ENCODE data around the gene SMCO1.

The SMCO1 gene

DNA sequence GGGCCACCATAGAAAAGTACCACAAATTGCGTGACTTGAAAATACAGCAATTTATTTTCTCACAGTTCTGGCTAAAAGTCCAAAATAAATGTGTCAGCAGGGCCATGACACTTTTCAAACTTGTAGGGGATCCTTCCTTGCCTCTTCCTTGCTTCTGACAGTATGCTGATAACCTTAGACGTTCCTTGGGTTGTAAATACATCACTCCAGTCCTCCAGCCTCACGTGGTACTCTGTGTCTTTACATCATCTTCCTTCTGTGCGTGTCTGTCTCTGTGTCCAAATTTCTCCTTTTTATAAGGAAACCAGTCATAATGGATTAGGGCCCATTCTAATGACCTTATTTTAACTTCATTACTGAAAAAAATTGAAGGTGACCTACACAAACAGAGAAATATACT lies 19.0 kb downstream of the SMCO1 start:
- Histone ChIP-seq H3K4me2 (ENCODE audit: low read length, poor library complexity, severe bottlenecking) (no peak overlapping the region), H2AK5ac (ENCODE audit: low read length, severe bottlenecking) (no peak overlapping the region), H3K4ac (ENCODE audit: low read depth in 1 of 2, low read length in 2 of 2) (no peak overlapping the region), H3K9ac (ENCODE audit: low read length) (no peak overlapping the region), H3K4me1 (ENCODE audit: control insufficient read depth, insufficient read depth, low read depth, low read length) (no peaks in the 10 kb centered on the region), H2AFZ (ENCODE audit: low read depth, low read length) (no peak overlapping the region), H2BK15ac (ENCODE audit: low read depth, poor library complexity, severe bottlenecking) (no peak overlapping the region), H4K8ac (ENCODE audit: low read length) (no peak overlapping the region), H2BK120ac (ENCODE audit: low read depth, low read length) (no peak overlapping the region), H2BK5ac (ENCODE audit: low read depth, low read length, poor library complexity, severe bottlenecking) (no peak overlapping the region), H3K18ac (ENCODE audit: low read depth in 1 of 2, low read length in 2 of 2) (no peak overlapping the region), H3K79me1 (replicated peaks; ENCODE audit: low read length, poor library complexity, severe bottlenecking) (no peaks in the 10 kb centered on the region), H3K23ac (ENCODE audit: low read length in 2 of 2) (no peak overlapping the region), H3K4me3 (ENCODE audit: insufficient read depth in 1 of 2, low read depth in 1 of 2, low read length in 2 of 2) (no peak overlapping the region), H3K27ac (ENCODE audit: low read length, poor library complexity, severe bottlenecking) (no peak overlapping the region), H4K91ac (ENCODE audit: low read length) (no peak overlapping the region), H3K14ac (ENCODE audit: low read length in 2 of 2) (no peak overlapping the region), H3K27me3 (ENCODE audit: control insufficient read depth in 1 of 2, insufficient read depth in 1 of 2, low read length in 2 of 2) (no peaks in the 10 kb centered on the region), H3K36me3 (ENCODE audit: control insufficient read depth in 1 of 2, insufficient read depth in 2 of 2, low read depth in 1 of 2, low read length in 2 of 2) (peaks cover 0 to 22% of the 10 kb centered on the region in 2 experiments), H3K9me3 (ENCODE audit: control insufficient read depth, low read length) (no peaks in the 10 kb centered on the region), H2BK12ac (ENCODE audit: low read length in 2 of 2) (no peak overlapping the region)
- WGBS = 81% methylated on average over 3 of the region's 4 CpGs
- no peak for DNase-seq

GRCh38 chr3:196493292-196493691 lies 21.9 kb downstream of the SMCO1 start:
- Histone ChIP-seq H2BK120ac (ENCODE audit: low read depth, low read length) (no peak overlapping the region), H3K14ac (ENCODE audit: low read length in 2 of 2) (no peak overlapping the region), H3K18ac (ENCODE audit: low read depth in 1 of 2, low read length in 2 of 2) (no peak overlapping the region), H3K27me3 (ENCODE audit: control insufficient read depth in 1 of 2, insufficient read depth in 1 of 2, low read length in 2 of 2) (no peaks in the 10 kb centered on the region), H2BK15ac (ENCODE audit: low read depth, poor library complexity, severe bottlenecking) (no peak overlapping the region), H4K8ac (ENCODE audit: low read length) (no peak overlapping the region), H2BK12ac (ENCODE audit: low read length in 2 of 2) (no peak overlapping the region), H2AK5ac (ENCODE audit: low read length, severe bottlenecking) (no peak overlapping the region), H3K79me1 (replicated peaks; ENCODE audit: low read length, poor library complexity, severe bottlenecking) (peaks cover 5% of the 10 kb centered on the region), H3K27ac (ENCODE audit: low read length, poor library complexity, severe bottlenecking) (no peak overlapping the region), H3K4me2 (ENCODE audit: low read length, poor library complexity, severe bottlenecking) (no peak overlapping the region), H3K9ac (ENCODE audit: low read length) (no peak overlapping the region), H3K36me3 (ENCODE audit: control insufficient read depth in 1 of 2, insufficient read depth in 2 of 2, low read depth in 1 of 2, low read length in 2 of 2) (peaks cover 0 to 21% of the 10 kb centered on the region in 2 experiments), H3K4me3 (ENCODE audit: insufficient read depth in 1 of 2, low read depth in 1 of 2, low read length in 2 of 2) (no peak overlapping the region), H3K9me3 (ENCODE audit: control insufficient read depth, low read length) (no peaks in the 10 kb centered on the region), H4K91ac (ENCODE audit: low read length) (no peak overlapping the region), H3K4me1 (ENCODE audit: control insufficient read depth, insufficient read depth, low read depth, low read length) (no peaks in the 10 kb centered on the region), H2BK5ac (ENCODE audit: low read depth, low read length, poor library complexity, severe bottlenecking) (no peak overlapping the region), H3K23ac (ENCODE audit: low read length in 2 of 2) (no peak overlapping the region), H2AFZ (ENCODE audit: low read depth, low read length) (no peak overlapping the region), H3K4ac (ENCODE audit: low read depth in 1 of 2, low read length in 2 of 2) (no peak overlapping the region)
- WGBS = 98% methylated on average over 7 of the region's 7 CpGs
- DNase-seq = no peak

GRCh38 chr3:196492080-196492479 lies 23.1 kb downstream of the SMCO1 start:
- no peak overlapping the region for H2BK5ac ChIP-seq (ENCODE audit: low read depth, low read length, poor library complexity, severe bottlenecking)
- no peak overlapping the region for H3K4me2 ChIP-seq (ENCODE audit: low read length, poor library complexity, severe bottlenecking)
- H2BK120ac ChIP-seq (ENCODE audit: low read depth, low read length) = no peak overlapping the region
- H3K27ac ChIP-seq (ENCODE audit: low read length, poor library complexity, severe bottlenecking) = no peak overlapping the region
- no peak overlapping the region for H3K14ac ChIP-seq (ENCODE audit: low read length in 2 of 2)
- H4K91ac ChIP-seq (ENCODE audit: low read length) = no peak overlapping the region
- H2BK12ac ChIP-seq (ENCODE audit: low read length in 2 of 2) = no peak overlapping the region
- H3K9me3 ChIP-seq (ENCODE audit: control insufficient read depth, low read length) = no peaks in the 10 kb centered on the region
- no peak overlapping the region for H3K4ac ChIP-seq (ENCODE audit: low read depth in 1 of 2, low read length in 2 of 2)
- H2BK15ac ChIP-seq (ENCODE audit: low read depth, poor library complexity, severe bottlenecking) = no peak overlapping the region
- no peak overlapping the region for H4K8ac ChIP-seq (ENCODE audit: low read length)
- no peaks in the 10 kb centered on the region for H3K4me1 ChIP-seq (ENCODE audit: control insufficient read depth, insufficient read depth, low read depth, low read length)
- no peak overlapping the region for H3K23ac ChIP-seq (ENCODE audit: low read length in 2 of 2)
- no CpG with 5 or more reads among the region's 2 CpGs for WGBS
- no peaks in the 10 kb centered on the region for H3K27me3 ChIP-seq (ENCODE audit: control insufficient read depth in 1 of 2, insufficient read depth in 1 of 2, low read length in 2 of 2)
- no peak overlapping the region for H2AK5ac ChIP-seq (ENCODE audit: low read length, severe bottlenecking)
- H2AFZ ChIP-seq (ENCODE audit: low read depth, low read length) = no peak overlapping the region
- no peak overlapping the region for H3K4me3 ChIP-seq (ENCODE audit: insufficient read depth in 1 of 2, low read depth in 1 of 2, low read length in 2 of 2)
- H3K9ac ChIP-seq (ENCODE audit: low read length) = no peak overlapping the region
- H3K18ac ChIP-seq (ENCODE audit: low read depth in 1 of 2, low read length in 2 of 2) = no peak overlapping the region
- H3K79me1 ChIP-seq (replicated peaks; ENCODE audit: low read length, poor library complexity, severe bottlenecking) = peaks cover 8% of the 10 kb centered on the region
- no peak for DNase-seq
- H3K36me3 ChIP-seq (ENCODE audit: control insufficient read depth in 1 of 2, insufficient read depth in 2 of 2, low read depth in 1 of 2, low read length in 2 of 2) = peaks cover 3 to 30% of the 10 kb centered on the region in 2 experiments

- Histone ChIP-seq H3K18ac (ENCODE audit: low read depth in 1 of 2, low read length in 2 of 2) (no peak overlapping the region), H3K4me3 (ENCODE audit: insufficient read depth in 1 of 2, low read depth in 1 of 2, low read length in 2 of 2) (no peak overlapping the region), H3K36me3 (ENCODE audit: control insufficient read depth in 1 of 2, insufficient read depth in 2 of 2, low read depth in 1 of 2, low read length in 2 of 2) (peaks cover 15 to 37% of the 10 kb centered on the region in 2 experiments), H3K14ac (ENCODE audit: low read length in 2 of 2) (no peak overlapping the region), H4K8ac (ENCODE audit: low read length) (no peak overlapping the region), H3K4ac (ENCODE audit: low read depth in 1 of 2, low read length in 2 of 2) (no peak overlapping the region), H2AFZ (ENCODE audit: low read depth, low read length) (no peak overlapping the region), H2BK120ac (ENCODE audit: low read depth, low read length) (no peak overlapping the region), H2AK5ac (ENCODE audit: low read length, severe bottlenecking) (no peak overlapping the region), H3K27ac (ENCODE audit: low read length, poor library complexity, severe bottlenecking) (no peak overlapping the region), H3K9me3 (ENCODE audit: control insufficient read depth, low read length) (no peaks in the 10 kb centered on the region), H3K23ac (ENCODE audit: low read length in 2 of 2) (no peak overlapping the region), H3K4me1 (ENCODE audit: control insufficient read depth, insufficient read depth, low read depth, low read length) (no peaks in the 10 kb centered on the region), H4K91ac (ENCODE audit: low read length) (no peak overlapping the region), H3K27me3 (ENCODE audit: control insufficient read depth in 1 of 2, insufficient read depth in 1 of 2, low read length in 2 of 2) (no peaks in the 10 kb centered on the region), H2BK5ac (ENCODE audit: low read depth, low read length, poor library complexity, severe bottlenecking) (no peak overlapping the region), H3K79me1 (replicated peaks; ENCODE audit: low read length, poor library complexity, severe bottlenecking) (peaks cover 20% of the 10 kb centered on the region), H3K9ac (ENCODE audit: low read length) (peak overlapping the region; percentile 38), H2BK12ac (ENCODE audit: low read length in 2 of 2) (no peak overlapping the region), H2BK15ac (ENCODE audit: low read depth, poor library complexity, severe bottlenecking) (no peak overlapping the region), H3K4me2 (ENCODE audit: low read length, poor library complexity, severe bottlenecking) (no peak overlapping the region)
- no peak for DNase-seq
- 95% methylated on average over 7 of the region's 10 CpGs for WGBS
Observed at GRCh38 chr3:196489747-196490146, 25.4 kb downstream of the SMCO1 start.
